Karpas-422 (cell line): ENCODE measurements around the gene EIF4G1. TPM values are rescaled to one million over a fixed set of nuclear protein-coding genes. Genes with fewer than 3 reads are reported as not detected.

Experiments
- DNase-seq: peaks from one replicate; pipeline ENCODE4 v3.0.0-alpha.2; 2015
- H2AFZ ChIP-seq: fragments of 200-600 bp; sonication (generic); 2 replicates; pipeline ENCODE4 v1.6.1; 2014; ENCODE audit warnings: antibody characterized with exemption, low read length, mixed read lengths
- H3K27ac ChIP-seq: fragments of 200-600 bp; sonication (generic); 2 replicates; pipeline ENCODE4 v1.5.1; 2014; ENCODE audit warnings: mild to moderate bottlenecking, low read length, moderate library complexity
- H3K27me3 ChIP-seq: fragments of 200-600 bp; sonication (generic); 2 replicates; pipeline ENCODE4 v1.6.1; 2014; ENCODE audit warnings: low read length, mixed read lengths
- H3K36me3 ChIP-seq: fragments of 200-600 bp; sonication (generic); 2 replicates; pipeline ENCODE4 v1.6.1; 2014; ENCODE audit warnings: low read length, mixed read lengths; ENCODE audit not compliant: insufficient read depth
- H3K4me1 ChIP-seq: fragments of 200-600 bp; sonication (generic); 2 replicates; pipeline ENCODE4 v1.6.1; 2014; ENCODE audit warnings: mild to moderate bottlenecking, low read length, mixed read lengths
- H3K4me2 ChIP-seq: fragments of 200-600 bp; sonication (generic); 2 replicates; pipeline ENCODE4 v1.6.1; 2014; ENCODE audit warnings: low read length, low read depth, mild to moderate bottlenecking; ENCODE audit not compliant: poor library complexity, severe bottlenecking
- H3K4me3 ChIP-seq: fragments of 200-600 bp; sonication (generic); 2 replicates; pipeline ENCODE4 v1.5.1; 2014; ENCODE audit warnings: mild to moderate bottlenecking, antibody characterized with exemption, low read length, mixed read lengths
- H3K79me2 ChIP-seq: fragments of 200-600 bp; sonication (generic); 2 replicates; pipeline ENCODE4 v1.6.1; 2014; ENCODE audit warnings: mild to moderate bottlenecking, low read length, mixed read lengths
- H3K9ac ChIP-seq: fragments of 200-600 bp; sonication (generic); 2 replicates; pipeline ENCODE4 v1.6.0; 2014; ENCODE audit warnings: low read length
- H3K9me2 ChIP-seq: fragments of 200-600 bp; sonication (generic), shearing (Covaris generic); replicated peaks from 2 replicates; pipeline ENCODE4 v1.6.0; 2014; ENCODE audit warnings: mild to moderate bottlenecking, low read length, moderate library complexity; ENCODE audit not compliant: insufficient read depth
- H3K9me3 ChIP-seq: fragments of 300-700, 200-600 bp; sonication (generic); 2 replicates; pipeline ENCODE4 v1.6.1; 2014; ENCODE audit warnings: low read length, mixed read lengths
- H4K20me1 ChIP-seq: fragments of 200-600 bp; sonication (generic); 2 replicates; pipeline ENCODE4 v1.6.1; 2014; ENCODE audit warnings: mild to moderate bottlenecking, antibody characterized with exemption, low read length, low read depth; ENCODE audit not compliant: insufficient read depth
- total RNA-seq: library from RNA; depleted of rRNA; stranded (reverse); fragments of >200 nt; shearing (Covaris generic); gene quantifications from 2 replicates; pipeline ENCODE4 v1.2.3, GENCODE V29; 2014; ENCODE audit warnings: low replicate concordance

Gene EIF4G1
- total RNA-seq, 1 experiment from 2014 or later = 177 TPM

GRCh38 chr3:184298759-184299487 is 15.5 kb upstream of the EIF4G1 start, which contains the start of gene PSMD2:
TSS of gene PSMD2 (plus strand) at chr3:184299241. CDS start at chr3:184299267, 26 bp downstream.
- H3K79me2 ChIP-seq = peaks cover 36% of the 10 kb centered on the region
- H3K9ac ChIP-seq = peak within 1 kb of the TSS; percentile 83
- H3K36me3 ChIP-seq = peaks cover 35% of the 10 kb centered on the region
- peak within 1 kb of the TSS; percentile 28; the same call in 1 of the 2 replicates for H3K27ac ChIP-seq
- DNase-seq = peak; percentile 100
- no peaks in the 10 kb centered on the region for H3K9me2 ChIP-seq
- peak within 1 kb of the TSS; percentile 94 for H3K4me2 ChIP-seq
- peak within 1 kb of the TSS; percentile 79 for H3K4me3 ChIP-seq
- H3K4me1 ChIP-seq = peaks cover 16% of the 10 kb centered on the region
- peak within 1 kb of the TSS; percentile 96 for H2AFZ ChIP-seq
- H4K20me1 ChIP-seq = peaks cover 11% of the 10 kb centered on the region; the same call in 1 of the 2 replicates
- no peaks in the 10 kb centered on the region for H3K27me3 ChIP-seq
- H3K9me3 ChIP-seq = no peaks in the 10 kb centered on the region

- Histone ChIP-seq H3K27me3 (no peaks in the 10 kb centered on the region), H3K4me3 (peak overlapping the region; percentile 77), H3K36me3 (peaks cover 43% of the 10 kb centered on the region), H3K9me3 (no peaks in the 10 kb centered on the region), H3K4me1 (peaks cover 16% of the 10 kb centered on the region), H3K4me2 (peak overlapping the region; percentile 93), H2AFZ (no peak overlapping the region), H3K27ac (no peak overlapping the region; the same call in 1 of the 2 replicates), H3K79me2 (peaks cover 36% of the 10 kb centered on the region), H3K9me2 (no peaks in the 10 kb centered on the region), H3K9ac (peak overlapping the region; percentile 76), H4K20me1 (peaks cover 11% of the 10 kb centered on the region; the same call in 1 of the 2 replicates)
- DNase-seq = no peak
Measured at GRCh38 chr3:184299488-184300377, 14.7 kb upstream of the EIF4G1 start.

- H3K4me3 ChIP-seq = peak overlapping the region; percentile 77
- peaks cover 47% of the 10 kb centered on the region for H3K36me3 ChIP-seq
- peak overlapping the region; percentile 76 for H3K9ac ChIP-seq
Measured at GRCh38 chr3:184300378-184300720, 14.1 kb upstream of the EIF4G1 start.

GRCh38 chr3:184305577-184305976 is 8.8 kb upstream of the EIF4G1 start:
- Histone ChIP-seq H3K4me2 (no peak overlapping the region), H3K27me3 (no peaks in the 10 kb centered on the region), H3K9ac (no peak overlapping the region), H3K4me3 (no peak overlapping the region), H3K79me2 (peaks cover 21% of the 10 kb centered on the region), H4K20me1 (no peaks in the 10 kb centered on the region), H3K9me2 (no peaks in the 10 kb centered on the region), H2AFZ (no peak overlapping the region), H3K27ac (no peak overlapping the region), H3K4me1 (peaks cover 3% of the 10 kb centered on the region), H3K9me3 (no peaks in the 10 kb centered on the region), H3K36me3 (peaks cover 69% of the 10 kb centered on the region)
- DNase-seq = peak; percentile 62

More at GRCh38 chr3:184300378-184300720, 14.1 kb upstream of the EIF4G1 start:
- H4K20me1 ChIP-seq = peaks cover 11% of the 10 kb centered on the region; the same call in 1 of the 2 replicates
- H3K4me1 ChIP-seq = peaks cover 16% of the 10 kb centered on the region
- no peak for DNase-seq
- no peaks in the 10 kb centered on the region for H3K27me3 ChIP-seq
- no peak overlapping the region for H2AFZ ChIP-seq
- peak overlapping the region; percentile 93 for H3K4me2 ChIP-seq
- H3K27ac ChIP-seq = no peak overlapping the region
- H3K9me3 ChIP-seq = no peaks in the 10 kb centered on the region
- no peaks in the 10 kb centered on the region for H3K9me2 ChIP-seq
- H3K79me2 ChIP-seq = peaks cover 36% of the 10 kb centered on the region

- no peaks in the 10 kb centered on the region for H3K27me3 ChIP-seq
- no peak overlapping the region for H3K4me2 ChIP-seq
- no peaks in the 10 kb centered on the region for H3K9me2 ChIP-seq
- H2AFZ ChIP-seq = no peak overlapping the region
- peaks cover 63% of the 10 kb centered on the region for H3K36me3 ChIP-seq
- H3K27ac ChIP-seq = no peak overlapping the region
- no peak overlapping the region for H3K9ac ChIP-seq
- DNase-seq = no peak
- H3K9me3 ChIP-seq = no peaks in the 10 kb centered on the region
- H3K79me2 ChIP-seq = peaks cover 13% of the 10 kb centered on the region
- H3K4me1 ChIP-seq = no peaks in the 10 kb centered on the region
- H3K4me3 ChIP-seq = no peak overlapping the region
- no peaks in the 10 kb centered on the region for H4K20me1 ChIP-seq
Measured at GRCh38 chr3:184306341-184306972, 7.9 kb upstream of the EIF4G1 start.

- H3K4me1 ChIP-seq = no peaks in the 10 kb centered on the region
- peaks cover 5% of the 10 kb centered on the region for H3K79me2 ChIP-seq
- peaks cover 49% of the 10 kb centered on the region for H3K36me3 ChIP-seq
- no peak overlapping the region for H3K4me3 ChIP-seq
- H2AFZ ChIP-seq = no peak overlapping the region
- H3K4me2 ChIP-seq = no peak overlapping the region
- DNase-seq = no peak
- H4K20me1 ChIP-seq = no peaks in the 10 kb centered on the region
- H3K9me2 ChIP-seq = no peaks in the 10 kb centered on the region
- H3K9ac ChIP-seq = no peak overlapping the region
- no peaks in the 10 kb centered on the region for H3K9me3 ChIP-seq
- no peaks in the 10 kb centered on the region for H3K27me3 ChIP-seq
- no peak overlapping the region for H3K27ac ChIP-seq
Measured at GRCh38 chr3:184307915-184308314, 6.5 kb upstream of the EIF4G1 start.

- Histone ChIP-seq H3K9ac (no peak overlapping the region), H3K4me2 (no peak overlapping the region), H4K20me1 (no peaks in the 10 kb centered on the region), H3K4me3 (no peak overlapping the region), H3K79me2 (peaks cover 2% of the 10 kb centered on the region), H3K9me2 (no peaks in the 10 kb centered on the region), H3K27ac (no peak overlapping the region), H3K36me3 (peaks cover 41% of the 10 kb centered on the region), H3K27me3 (no peaks in the 10 kb centered on the region), H2AFZ (no peak overlapping the region), H3K4me1 (peaks cover under 1% of the 10 kb centered on the region; the same call in 1 of the 2 replicates), H3K9me3 (no peaks in the 10 kb centered on the region)
- DNase-seq = peak; percentile 37
Measured at GRCh38 chr3:184308744-184309143, 5.7 kb upstream of the EIF4G1 start.
